ENCODE results near the gene PDHA1. TPM values are rescaled to one million over a fixed set of nuclear protein-coding genes. Genes with fewer than 3 reads are reported as not detected.

The PDHA1 gene
- total RNA-seq, 4 donors from 2014 or later: 45.6 to 99.6 (median 72.2) TPM

GRCh38 chrX:19410259-19410658 is 66.5 kb downstream of the PDHA1 start:
- TF ChIP-seq CTCF (IDR thresholded peaks at IDR 0.05) (no peak), POLR2A (IDR thresholded peaks at IDR 0.05) (no peak)
- H3K36me3 ChIP-seq: no peaks in the 10 kb centered on the region

More at GRCh38 chrX:19410259-19410658, 66.5 kb downstream of the PDHA1 start:
- H3K9me3 ChIP-seq: no peaks in the 10 kb centered on the region
- no peaks in the 10 kb centered on the region for H3K4me1 ChIP-seq
- no peak overlapping the region for H3K27ac ChIP-seq
- H3K4me3 ChIP-seq: no peak overlapping the region
- 80 to 100% methylated on average over 2 of the region's 2 CpGs for WGBS, 2 donors
- DNase-seq (ENCODE audit: low spot score in 2 of 2): no peak
- no peaks in the 10 kb centered on the region for H3K27me3 ChIP-seq

Small RNAs within 50 kb of the gene (small RNA-seq; reads per million reads assigned to genes)
- gene RF00019: not detected

Other genes with a start within 250 kb of the PDHA1 start
- 10 to 100 TPM in 2 of 4 donors, 1 to 10 TPM in 2; 4.2 to 23.0 (median 9.9) TPM for gene ADGRG2, start 221.5 kb upstream of the PDHA1 start, total RNA-seq
- gene MAP3K15, start 171.6 kb downstream of the PDHA1 start, total RNA-seq: not detected